KOPT-K1 (cell line): Measurements from ENCODE around the gene ARPC5L.
"Not testable (repeated sequence)": the region's sequence is repeated elsewhere in the genome, so short reads cannot be mapped to it uniquely, and the experiment has no call there.

Experiments
- H3K27ac ChIP-seq: fragments of 200-600 bp; sonication (generic); 2 replicates; pipeline ENCODE4 v1.5.1; 2016; ENCODE audit warnings: antibody characterized with exemption, mild to moderate bottlenecking, low read depth, low read length; ENCODE audit not compliant: poor library complexity, severe bottlenecking
- H3K36me3 ChIP-seq: fragments of 200-600 bp; sonication (generic); 2 replicates; pipeline ENCODE4 v1.5.1; 2017; ENCODE audit warnings: antibody characterized with exemption, mild to moderate bottlenecking, low read length, moderate library complexity; ENCODE audit not compliant: insufficient read depth
- H3K9me3 ChIP-seq: fragments of 200-600 bp; sonication (generic); 2 replicates; pipeline ENCODE4 v1.5.1; 2017; ENCODE audit warnings: antibody characterized with exemption, low read length, mild to moderate bottlenecking; ENCODE audit not compliant: insufficient read depth, poor library complexity, severe bottlenecking

Gene ARPC5L

GRCh38 chr9:124886866-124887492 is 25.0 kb downstream of the ARPC5L start:
- no peaks in the 10 kb centered on the region for H3K9me3 ChIP-seq

GRCh38 chr9:124887832-124888231 is 25.9 kb downstream of the ARPC5L start:
- Histone ChIP-seq H3K27ac (no peak overlapping the region), H3K9me3 (no peaks in the 10 kb centered on the region), H3K36me3 (peaks cover 70% of the 10 kb centered on the region)

More at GRCh38 chr9:124886866-124887492, 25.0 kb downstream of the ARPC5L start:
- Histone ChIP-seq H3K36me3 (peaks cover 77% of the 10 kb centered on the region), H3K27ac (no peak overlapping the region)

- no peak overlapping the region for H3K27ac ChIP-seq
- no peaks in the 10 kb centered on the region for H3K9me3 ChIP-seq
- H3K36me3 ChIP-seq, result peaks cover 80% of the 10 kb centered on the region
Measured at GRCh38 chr9:124889006-124889405, 27.1 kb downstream of the ARPC5L start.

GRCh38 chr9:124890179-124890578 is 28.2 kb downstream of the ARPC5L start:
- H3K36me3 ChIP-seq, result peaks cover 78% of the 10 kb centered on the region
- no peak overlapping the region for H3K27ac ChIP-seq
- H3K9me3 ChIP-seq, result no peaks in the 10 kb centered on the region

GRCh38 chr9:124894035-124894740 is 32.3 kb downstream of the ARPC5L start:
- Histone ChIP-seq H3K9me3 (no peaks in the 10 kb centered on the region), H3K36me3 (peaks cover 72% of the 10 kb centered on the region), H3K27ac (no peak overlapping the region)

GRCh38 chr9:124894741-124895170 is 32.8 kb downstream of the ARPC5L start:
- Histone ChIP-seq H3K36me3 (peaks cover 72% of the 10 kb centered on the region), H3K27ac (no peak overlapping the region), H3K9me3 (no peaks in the 10 kb centered on the region)

GRCh38 chr9:124897570-124898460 is 35.9 kb downstream of the ARPC5L start:
- Histone ChIP-seq H3K9me3 (no peaks in the 10 kb centered on the region), H3K27ac (no peak overlapping the region), H3K36me3 (peaks cover 69% of the 10 kb centered on the region)

- Histone ChIP-seq H3K27ac (no peak overlapping the region), H3K36me3 (peaks cover 63% of the 10 kb centered on the region), H3K9me3 (no peaks in the 10 kb centered on the region)
Measured at GRCh38 chr9:124899845-124900244, 37.9 kb downstream of the ARPC5L start.

GRCh38 chr9:124906966-124907365 is 45.0 kb downstream of the ARPC5L start:
- no peak overlapping the region for H3K27ac ChIP-seq

GRCh38 chr9:124908098-124908497 is 46.2 kb downstream of the ARPC5L start:
- Histone ChIP-seq H3K27ac (no peak overlapping the region), H3K9me3 (no peaks in the 10 kb centered on the region), H3K36me3 (peaks cover 48% of the 10 kb centered on the region)

More at GRCh38 chr9:124906966-124907365, 45.0 kb downstream of the ARPC5L start:
- no peaks in the 10 kb centered on the region for H3K9me3 ChIP-seq
- H3K36me3 ChIP-seq, result peaks cover 48% of the 10 kb centered on the region

- Histone ChIP-seq H3K9me3 (no peaks in the 10 kb centered on the region), H3K36me3 (peaks cover 65% of the 10 kb centered on the region), H3K27ac (no peak overlapping the region)
Measured at GRCh38 chr9:124911766-124912165, 49.8 kb downstream of the ARPC5L start.

- H3K9me3 ChIP-seq, result no peaks in the 10 kb centered on the region
- peaks cover 57% of the 10 kb centered on the region for H3K36me3 ChIP-seq
- no peak overlapping the region for H3K27ac ChIP-seq
Measured at GRCh38 chr9:124913378-124913777, 51.4 kb downstream of the ARPC5L start.

GRCh38 chr9:124914753-124915405 is 52.9 kb downstream of the ARPC5L start:
- Histone ChIP-seq H3K36me3 (peaks cover 70% of the 10 kb centered on the region), H3K27ac (no peak overlapping the region)

GRCh38 chr9:124920394-124920793 is 58.5 kb downstream of the ARPC5L start:
- not testable (repeated sequence) for H3K27ac ChIP-seq, H3K9me3 ChIP-seq
- peaks cover 61% of the 10 kb centered on the region for H3K36me3 ChIP-seq

More at GRCh38 chr9:124914753-124915405, 52.9 kb downstream of the ARPC5L start:
- H3K9me3 ChIP-seq, result no peaks in the 10 kb centered on the region
